Neural crest cell (in vitro differentiated cells): ENCODE measurements around the gene FAM114A2. TPM values are rescaled to one million over a fixed set of nuclear protein-coding genes. Genes with fewer than 3 reads are reported as not detected.
"Not testable (repeated sequence)": the region's sequence is repeated elsewhere in the genome, so short reads cannot be mapped to it uniquely, and the experiment has no call there.

Source experiments
- DNase-seq: peaks from one replicate; pipeline ENCODE4 v3.0.0; 2021; ENCODE audit warnings: low read depth, mixed read lengths, low spot score
- H3K27ac Mint-ChIP-seq: one replicate; pipeline ENCODE4 v1.8.0; 2021; ENCODE audit warnings: mild to moderate bottlenecking, mixed read lengths; ENCODE audit not compliant: unreplicated experiment
- H3K27me3 Mint-ChIP-seq: 2 replicates; pipeline ENCODE4 v1.8.0; 2021; ENCODE audit warnings: low read depth, mild to moderate bottlenecking, mixed read lengths
- H3K36me3 Mint-ChIP-seq: 2 replicates; pipeline ENCODE4 v1.8.0; 2021; ENCODE audit warnings: low read depth, mild to moderate bottlenecking, mixed read lengths
- H3K4me1 Mint-ChIP-seq: 2 replicates; pipeline ENCODE4 v1.8.0; 2021; ENCODE audit warnings: mixed read lengths
- H3K4me3 Mint-ChIP-seq: one replicate; pipeline ENCODE4 v1.8.0; 2021; ENCODE audit warnings: mild to moderate bottlenecking, mixed read lengths
- H3K9me3 Mint-ChIP-seq: 2 replicates; pipeline ENCODE4 v1.8.0; 2021; ENCODE audit warnings: mixed read lengths
- total RNA-seq: library from RNA; stranded (reverse); gene quantifications from 2 replicates; pipeline ENCODE4 v1.2.1, GENCODE V29; 2021
- TF ChIP-seq, protein P1 (sequence below): fragments of 200-600 bp; sonication (generic); conservative IDR thresholded peaks from 2 replicates; pipeline ENCODE4 v1.5.0; 2021; ENCODE audit warnings: antibody characterized with exemption, mild to moderate bottlenecking

Gene FAM114A2
- total RNA-seq, 1 donor from 2014 or later: 32.4 TPM

DNA sequence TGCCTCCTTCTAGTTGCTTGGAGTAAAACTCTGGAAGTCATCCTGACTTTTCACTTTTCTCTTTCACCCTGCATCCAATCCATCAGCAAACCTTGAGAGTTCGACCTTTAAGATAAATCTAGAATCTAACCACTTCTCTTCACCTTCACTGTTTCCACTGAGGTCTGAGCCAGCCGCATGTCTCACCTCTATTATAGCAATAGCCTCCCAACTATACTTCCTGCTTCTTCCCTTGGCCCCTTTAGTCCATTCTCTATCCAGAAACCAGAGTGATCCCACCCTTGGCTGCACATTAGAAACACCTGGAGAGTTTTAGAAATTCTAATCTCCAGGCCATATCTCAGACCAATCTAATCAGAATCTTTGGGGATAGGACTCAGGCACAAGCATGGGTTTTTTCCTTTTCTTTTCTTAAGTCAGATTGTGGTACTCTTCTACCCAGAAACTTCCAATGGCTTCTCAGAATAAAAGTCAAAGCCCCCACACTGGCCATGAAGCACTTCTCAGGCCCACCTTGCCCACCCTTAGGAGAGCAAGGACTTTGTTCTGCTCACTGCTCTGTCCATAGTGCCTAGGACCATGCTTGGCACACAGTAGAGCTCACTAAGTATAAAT lies 33.2 kb upstream of the FAM114A2 start:
- DNase-seq: no peak
- Mint-ChIP-seq H3K4me3 (no peak overlapping the region), H3K27me3 (no peaks in the 10 kb centered on the region), H3K36me3 (no peaks in the 10 kb centered on the region), H3K4me1 (peaks cover 22% of the 10 kb centered on the region), H3K9me3 (no peaks in the 10 kb centered on the region), H3K27ac (no peak overlapping the region)
- TF ChIP-seq, protein P1, sequence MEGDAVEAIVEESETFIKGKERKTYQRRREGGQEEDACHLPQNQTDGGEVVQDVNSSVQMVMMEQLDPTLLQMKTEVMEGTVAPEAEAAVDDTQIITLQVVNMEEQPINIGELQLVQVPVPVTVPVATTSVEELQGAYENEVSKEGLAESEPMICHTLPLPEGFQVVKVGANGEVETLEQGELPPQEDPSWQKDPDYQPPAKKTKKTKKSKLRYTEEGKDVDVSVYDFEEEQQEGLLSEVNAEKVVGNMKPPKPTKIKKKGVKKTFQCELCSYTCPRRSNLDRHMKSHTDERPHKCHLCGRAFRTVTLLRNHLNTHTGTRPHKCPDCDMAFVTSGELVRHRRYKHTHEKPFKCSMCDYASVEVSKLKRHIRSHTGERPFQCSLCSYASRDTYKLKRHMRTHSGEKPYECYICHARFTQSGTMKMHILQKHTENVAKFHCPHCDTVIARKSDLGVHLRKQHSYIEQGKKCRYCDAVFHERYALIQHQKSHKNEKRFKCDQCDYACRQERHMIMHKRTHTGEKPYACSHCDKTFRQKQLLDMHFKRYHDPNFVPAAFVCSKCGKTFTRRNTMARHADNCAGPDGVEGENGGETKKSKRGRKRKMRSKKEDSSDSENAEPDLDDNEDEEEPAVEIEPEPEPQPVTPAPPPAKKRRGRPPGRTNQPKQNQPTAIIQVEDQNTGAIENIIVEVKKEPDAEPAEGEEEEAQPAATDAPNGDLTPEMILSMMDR: no peak

DNA sequence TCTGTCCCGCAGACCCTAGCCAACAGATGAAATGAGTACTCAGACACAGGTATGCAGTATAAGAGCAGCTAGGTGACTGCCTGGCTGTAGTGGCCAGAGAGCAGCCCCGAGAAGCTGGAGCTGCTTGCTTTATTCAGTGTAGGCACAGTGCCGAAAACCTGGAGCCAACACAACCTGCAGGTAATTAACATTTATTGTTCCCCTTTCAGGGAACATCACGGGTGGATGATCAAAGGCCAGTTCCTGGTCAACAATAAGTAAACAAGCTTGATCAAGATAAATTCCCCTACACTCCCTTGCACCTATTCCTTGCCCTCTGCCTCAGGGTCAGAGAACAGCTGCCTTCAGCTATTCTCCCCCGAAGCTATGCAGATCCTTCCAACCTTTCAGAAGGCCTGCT lies 31.1 kb upstream of the FAM114A2 start:
- H3K4me1 Mint-ChIP-seq: peaks cover 22% of the 10 kb centered on the region
- not testable (repeated sequence) for H3K9me3 Mint-ChIP-seq, H3K27me3 Mint-ChIP-seq, DNase-seq, H3K4me3 Mint-ChIP-seq, H3K36me3 Mint-ChIP-seq
- H3K27ac Mint-ChIP-seq: peak overlapping the region; percentile 74

DNA sequence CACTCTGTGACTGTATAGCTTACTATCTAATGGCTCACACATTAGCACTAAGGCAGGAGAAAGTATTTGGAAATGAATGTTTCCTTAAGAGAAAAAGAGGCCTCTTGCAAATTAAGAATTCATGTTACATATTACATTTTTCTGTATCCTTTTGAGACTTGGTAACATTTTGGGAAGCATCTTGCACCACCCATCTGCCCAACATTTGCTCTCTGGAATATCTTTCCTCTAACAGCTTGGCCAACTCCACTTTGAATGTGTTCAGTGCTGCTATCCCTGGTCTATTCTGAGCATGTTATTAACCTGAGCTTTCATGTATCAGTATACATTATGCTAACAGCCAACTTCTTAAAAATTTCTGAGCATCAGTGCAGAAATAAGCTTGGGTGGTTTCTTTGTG lies 27.3 kb upstream of the FAM114A2 start:
- no peaks in the 10 kb centered on the region for H3K27me3 Mint-ChIP-seq
- no peak for DNase-seq
- peaks cover 9% of the 10 kb centered on the region for H3K4me1 Mint-ChIP-seq
- H3K4me3 Mint-ChIP-seq: no peak overlapping the region
- TF ChIP-seq, protein P1: no peak
- no peaks in the 10 kb centered on the region for H3K36me3 Mint-ChIP-seq
- H3K9me3 Mint-ChIP-seq: peaks cover 3% of the 10 kb centered on the region
- no peak overlapping the region for H3K27ac Mint-ChIP-seq

DNA sequence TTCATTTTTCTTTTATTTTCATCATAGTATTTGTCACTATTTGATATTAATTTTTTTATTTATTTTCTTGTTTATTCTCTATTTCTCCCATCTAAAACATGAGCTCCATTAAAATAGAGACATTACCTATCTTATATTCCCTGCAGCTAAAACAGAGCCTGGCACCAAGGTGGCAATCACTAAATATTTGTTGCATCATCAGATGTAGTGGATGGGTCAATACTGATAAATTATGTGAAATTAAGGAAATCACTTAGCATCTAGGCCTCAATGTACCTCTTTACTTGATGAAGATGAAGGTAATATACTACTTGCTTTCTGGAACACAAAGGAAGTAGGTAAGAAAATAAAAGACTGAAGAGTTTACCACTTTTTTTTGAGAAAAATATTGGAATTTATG lies 24.7 kb upstream of the FAM114A2 start:
- H3K36me3 Mint-ChIP-seq: no peaks in the 10 kb centered on the region
- no peak for DNase-seq

DNA sequence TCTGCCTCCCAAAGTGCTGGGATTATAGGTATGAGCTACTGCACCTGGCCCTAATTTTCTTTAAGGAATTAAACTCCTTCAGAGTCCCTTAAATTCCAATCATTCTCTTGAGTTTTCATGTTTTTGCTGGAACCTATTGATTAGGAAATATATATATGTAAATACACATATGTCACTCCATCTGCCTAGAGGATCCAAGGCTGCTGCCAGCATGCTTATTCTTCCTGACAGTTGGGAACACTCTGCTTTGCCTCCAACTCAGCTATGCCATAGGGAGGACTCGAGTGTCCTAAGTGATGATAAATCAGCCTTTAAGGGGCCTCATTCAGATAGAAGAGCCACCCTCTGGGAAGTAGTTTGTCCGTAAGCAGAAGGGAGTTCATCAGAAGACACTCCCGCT lies 21.9 kb upstream of the FAM114A2 start:
- Mint-ChIP-seq H3K36me3 (peaks cover 3% of the 10 kb centered on the region), H3K27me3 (no peaks in the 10 kb centered on the region), H3K9me3 (peaks cover 3% of the 10 kb centered on the region), H3K4me3 (no peak overlapping the region), H3K27ac (no peak overlapping the region), H3K4me1 (no peaks in the 10 kb centered on the region)
- no peak for DNase-seq
- TF ChIP-seq, protein P1: no peak

More for the DNA sequence above, 24.7 kb upstream of the FAM114A2 start:
- Mint-ChIP-seq H3K4me1 (no peaks in the 10 kb centered on the region), H3K27me3 (no peaks in the 10 kb centered on the region), H3K27ac (no peak overlapping the region), H3K9me3 (peaks cover 3% of the 10 kb centered on the region), H3K4me3 (no peak overlapping the region)
- TF ChIP-seq, protein P1: no peak

DNA sequence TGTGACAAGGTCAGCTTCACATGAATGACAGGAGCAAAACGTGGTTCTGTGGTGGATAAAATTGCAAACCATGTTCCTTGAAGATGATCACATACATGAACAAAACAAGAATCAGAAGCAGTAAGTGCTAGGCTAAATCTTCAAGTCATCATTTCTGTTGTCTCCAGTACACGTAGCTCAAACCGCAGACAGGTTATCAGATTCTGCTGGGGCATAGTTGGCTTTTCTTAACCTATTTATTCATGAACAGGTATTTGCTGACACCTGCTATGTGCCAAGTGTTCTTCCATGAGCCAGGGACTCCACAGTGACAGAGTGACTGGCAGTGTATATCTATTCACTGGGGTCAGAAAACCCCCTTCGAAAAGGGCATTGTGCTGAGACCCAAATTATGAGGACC lies 20.9 kb upstream of the FAM114A2 start:
- DNase-seq: no peak
- TF ChIP-seq, protein P1: no peak
- H3K36me3 Mint-ChIP-seq: peaks cover 3% of the 10 kb centered on the region

More for the DNA sequence above, 20.9 kb upstream of the FAM114A2 start:
- peaks cover 3% of the 10 kb centered on the region for H3K9me3 Mint-ChIP-seq
- no peak overlapping the region for H3K27ac Mint-ChIP-seq
- H3K4me3 Mint-ChIP-seq: no peak overlapping the region
- H3K4me1 Mint-ChIP-seq: no peaks in the 10 kb centered on the region
- no peaks in the 10 kb centered on the region for H3K27me3 Mint-ChIP-seq
